ENCODE measurements around the gene C1S.

GRCh38 chr12:7064516-7064915, 4.0 kb downstream of the C1S start:
- TF ChIP-seq CTCF (IDR thresholded peaks at IDR 0.05 in 4 of 5, conservative IDR thresholded peaks at IDR 0.05 in 1 of 5) (no peak), POLR2A (IDR thresholded peaks at IDR 0.05) (no peak)

Measured in gastrocnemius medialis (tissue), 4 donors.